ENCODE measurements around the gene TNFSF15.

GRCh38 chr9:114759512-114760341 is 46.1 kb downstream of the TNFSF15 start:
- TF ChIP-seq POLR2A (IDR thresholded peaks at IDR 0.05): no peak
- TF ChIP-seq CTCF (IDR thresholded peaks at IDR 0.05): no peak
